Measurements from ENCODE around the gene SLC17A2.
"Not testable (repeated sequence)": the region's sequence is repeated elsewhere in the genome, so short reads cannot be mapped to it uniquely, and the experiment has no call there.

SLC17A2 gene

GRCh38 chr6:25949695-25950094 lies 19.2 kb upstream of the SLC17A2 start:
- Histone ChIP-seq H3K9me3 (ENCODE audit: control insufficient read depth, low read depth, low read length) (peaks cover 7% of the 10 kb centered on the region), H3K4me1 (ENCODE audit: control insufficient read depth, low read depth, low read length) (no peaks in the 10 kb centered on the region), H3K9ac (ENCODE audit: low read length) (no peak overlapping the region), H3K4me3 (ENCODE audit: low read length) (no peak overlapping the region), H3K36me3 (ENCODE audit: control insufficient read depth, low read depth, low read length) (no peaks in the 10 kb centered on the region), H3K27me3 (ENCODE audit: control insufficient read depth, insufficient read depth, low read length) (no peaks in the 10 kb centered on the region), H3K27ac (ENCODE audit: low read length) (no peak overlapping the region)

GRCh38 chr6:25947492-25947891 lies 17.0 kb upstream of the SLC17A2 start:
- not testable (repeated sequence) for H3K4me1 ChIP-seq (ENCODE audit: control insufficient read depth, low read depth, low read length); H3K36me3 ChIP-seq (ENCODE audit: control insufficient read depth, low read depth, low read length); H3K27me3 ChIP-seq (ENCODE audit: control insufficient read depth, insufficient read depth, low read length); H3K9me3 ChIP-seq (ENCODE audit: control insufficient read depth, low read depth, low read length); H3K9ac ChIP-seq (ENCODE audit: low read length); H3K27ac ChIP-seq (ENCODE audit: low read length); H3K4me3 ChIP-seq (ENCODE audit: low read length)

- Histone ChIP-seq H3K36me3 (ENCODE audit: control insufficient read depth, low read depth, low read length) (no peaks in the 10 kb centered on the region), H3K27ac (ENCODE audit: low read length) (no peak overlapping the region), H3K9me3 (ENCODE audit: control insufficient read depth, low read depth, low read length) (peaks cover 7% of the 10 kb centered on the region), H3K4me1 (ENCODE audit: control insufficient read depth, low read depth, low read length) (no peaks in the 10 kb centered on the region), H3K4me3 (ENCODE audit: low read length) (no peak overlapping the region), H3K27me3 (ENCODE audit: control insufficient read depth, insufficient read depth, low read length) (no peaks in the 10 kb centered on the region), H3K9ac (ENCODE audit: low read length) (no peak overlapping the region)
Observed at GRCh38 chr6:25946631-25947030, 16.1 kb upstream of the SLC17A2 start.

GRCh38 chr6:25945738-25946137 lies 15.2 kb upstream of the SLC17A2 start:
- H3K4me1 ChIP-seq (ENCODE audit: control insufficient read depth, low read depth, low read length); H3K27me3 ChIP-seq (ENCODE audit: control insufficient read depth, insufficient read depth, low read length); H3K9ac ChIP-seq (ENCODE audit: low read length); H3K36me3 ChIP-seq (ENCODE audit: control insufficient read depth, low read depth, low read length); H3K9me3 ChIP-seq (ENCODE audit: control insufficient read depth, low read depth, low read length); H3K4me3 ChIP-seq (ENCODE audit: low read length); H3K27ac ChIP-seq (ENCODE audit: low read length): not testable (repeated sequence)

- H3K27me3 ChIP-seq (ENCODE audit: control insufficient read depth, insufficient read depth, low read length), result no peaks in the 10 kb centered on the region
- H3K9me3 ChIP-seq (ENCODE audit: control insufficient read depth, low read depth, low read length), result peaks cover 7% of the 10 kb centered on the region
- no peaks in the 10 kb centered on the region for H3K4me1 ChIP-seq (ENCODE audit: control insufficient read depth, low read depth, low read length)
- no peak overlapping the region for H3K4me3 ChIP-seq (ENCODE audit: low read length)
- H3K36me3 ChIP-seq (ENCODE audit: control insufficient read depth, low read depth, low read length), result no peaks in the 10 kb centered on the region
- no peak overlapping the region for H3K27ac ChIP-seq (ENCODE audit: low read length)
- no peak overlapping the region for H3K9ac ChIP-seq (ENCODE audit: low read length)
Observed at GRCh38 chr6:25944688-25945574, 14.4 kb upstream of the SLC17A2 start.

- Histone ChIP-seq H3K4me1 (ENCODE audit: control insufficient read depth, low read depth, low read length) (no peaks in the 10 kb centered on the region), H3K27ac (ENCODE audit: low read length) (no peak overlapping the region), H3K36me3 (ENCODE audit: control insufficient read depth, low read depth, low read length) (no peaks in the 10 kb centered on the region)
Observed at GRCh38 chr6:25943887-25944286, 13.4 kb upstream of the SLC17A2 start.

GRCh38 chr6:25942561-25943147 lies 12.2 kb upstream of the SLC17A2 start:
- H3K27ac ChIP-seq (ENCODE audit: low read length), result no peak overlapping the region
- no peaks in the 10 kb centered on the region for H3K4me1 ChIP-seq (ENCODE audit: control insufficient read depth, low read depth, low read length)
- peaks cover 7% of the 10 kb centered on the region for H3K9me3 ChIP-seq (ENCODE audit: control insufficient read depth, low read depth, low read length)
- no peak overlapping the region for H3K4me3 ChIP-seq (ENCODE audit: low read length)
- H3K27me3 ChIP-seq (ENCODE audit: control insufficient read depth, insufficient read depth, low read length), result no peaks in the 10 kb centered on the region
- no peak overlapping the region for H3K9ac ChIP-seq (ENCODE audit: low read length)
- no peaks in the 10 kb centered on the region for H3K36me3 ChIP-seq (ENCODE audit: control insufficient read depth, low read depth, low read length)

More at GRCh38 chr6:25943887-25944286, 13.4 kb upstream of the SLC17A2 start:
- no peak overlapping the region for H3K9ac ChIP-seq (ENCODE audit: low read length)
- H3K9me3 ChIP-seq (ENCODE audit: control insufficient read depth, low read depth, low read length), result peaks cover 7% of the 10 kb centered on the region
- no peak overlapping the region for H3K4me3 ChIP-seq (ENCODE audit: low read length)
- no peaks in the 10 kb centered on the region for H3K27me3 ChIP-seq (ENCODE audit: control insufficient read depth, insufficient read depth, low read length)

- H3K4me1 ChIP-seq (ENCODE audit: control insufficient read depth, low read depth, low read length), result no peaks in the 10 kb centered on the region
Observed at GRCh38 chr6:25939593-25939992, 9.1 kb upstream of the SLC17A2 start.

GRCh38 chr6:25935953-25936352 lies 5.5 kb upstream of the SLC17A2 start:
- Histone ChIP-seq H3K36me3 (ENCODE audit: control insufficient read depth, low read depth, low read length) (no peaks in the 10 kb centered on the region), H3K9ac (ENCODE audit: low read length) (no peak overlapping the region), H3K4me3 (ENCODE audit: low read length) (no peak overlapping the region), H3K9me3 (ENCODE audit: control insufficient read depth, low read depth, low read length) (no peaks in the 10 kb centered on the region), H3K27ac (ENCODE audit: low read length) (no peak overlapping the region), H3K4me1 (ENCODE audit: control insufficient read depth, low read depth, low read length) (no peaks in the 10 kb centered on the region), H3K27me3 (ENCODE audit: control insufficient read depth, insufficient read depth, low read length) (no peaks in the 10 kb centered on the region)

More at GRCh38 chr6:25939593-25939992, 9.1 kb upstream of the SLC17A2 start:
- no peak overlapping the region for H3K4me3 ChIP-seq (ENCODE audit: low read length)
- H3K36me3 ChIP-seq (ENCODE audit: control insufficient read depth, low read depth, low read length), result no peaks in the 10 kb centered on the region
- H3K9ac ChIP-seq (ENCODE audit: low read length), result no peak overlapping the region
- no peaks in the 10 kb centered on the region for H3K9me3 ChIP-seq (ENCODE audit: control insufficient read depth, low read depth, low read length)
- H3K27me3 ChIP-seq (ENCODE audit: control insufficient read depth, insufficient read depth, low read length), result no peaks in the 10 kb centered on the region
- no peak overlapping the region for H3K27ac ChIP-seq (ENCODE audit: low read length)

- no peaks in the 10 kb centered on the region for H3K36me3 ChIP-seq (ENCODE audit: control insufficient read depth, low read depth, low read length)
- no peak overlapping the region for H3K4me3 ChIP-seq (ENCODE audit: low read length)
Observed at GRCh38 chr6:25934735-25935313, 4.3 kb upstream of the SLC17A2 start.

GRCh38 chr6:25934156-25934555 lies 3.7 kb upstream of the SLC17A2 start:
- Histone ChIP-seq H3K27me3 (ENCODE audit: control insufficient read depth, insufficient read depth, low read length) (no peaks in the 10 kb centered on the region), H3K9me3 (ENCODE audit: control insufficient read depth, low read depth, low read length) (no peaks in the 10 kb centered on the region), H3K36me3 (ENCODE audit: control insufficient read depth, low read depth, low read length) (no peaks in the 10 kb centered on the region), H3K4me3 (ENCODE audit: low read length) (no peak overlapping the region), H3K4me1 (ENCODE audit: control insufficient read depth, low read depth, low read length) (no peaks in the 10 kb centered on the region), H3K27ac (ENCODE audit: low read length) (no peak overlapping the region), H3K9ac (ENCODE audit: low read length) (no peak overlapping the region)

More at GRCh38 chr6:25934735-25935313, 4.3 kb upstream of the SLC17A2 start:
- Histone ChIP-seq H3K27ac (ENCODE audit: low read length) (no peak overlapping the region), H3K9ac (ENCODE audit: low read length) (no peak overlapping the region), H3K4me1 (ENCODE audit: control insufficient read depth, low read depth, low read length) (no peaks in the 10 kb centered on the region), H3K9me3 (ENCODE audit: control insufficient read depth, low read depth, low read length) (no peaks in the 10 kb centered on the region), H3K27me3 (ENCODE audit: control insufficient read depth, insufficient read depth, low read length) (no peaks in the 10 kb centered on the region)

GRCh38 chr6:25931411-25931709 lies 869 bp upstream of the SLC17A2 start:
- Histone ChIP-seq H3K27ac (ENCODE audit: low read length) (no peak overlapping the region), H3K4me3 (ENCODE audit: low read length) (no peak overlapping the region), H3K9ac (ENCODE audit: low read length) (no peak overlapping the region), H3K9me3 (ENCODE audit: control insufficient read depth, low read depth, low read length) (no peaks in the 10 kb centered on the region), H3K27me3 (ENCODE audit: control insufficient read depth, insufficient read depth, low read length) (no peaks in the 10 kb centered on the region), H3K36me3 (ENCODE audit: control insufficient read depth, low read depth, low read length) (no peaks in the 10 kb centered on the region), H3K4me1 (ENCODE audit: control insufficient read depth, low read depth, low read length) (no peaks in the 10 kb centered on the region)

Data from iPS-18a (cell line).